ENCODE results near the gene KIF26B. TPM values are rescaled to one million over a fixed set of nuclear protein-coding genes. Genes with fewer than 3 reads are reported as not detected.

Gene KIF26B
- polyA plus RNA-seq, 1 of the 3 experiments (the other 2 are of a cell fraction): 2.6 TPM

DNA sequence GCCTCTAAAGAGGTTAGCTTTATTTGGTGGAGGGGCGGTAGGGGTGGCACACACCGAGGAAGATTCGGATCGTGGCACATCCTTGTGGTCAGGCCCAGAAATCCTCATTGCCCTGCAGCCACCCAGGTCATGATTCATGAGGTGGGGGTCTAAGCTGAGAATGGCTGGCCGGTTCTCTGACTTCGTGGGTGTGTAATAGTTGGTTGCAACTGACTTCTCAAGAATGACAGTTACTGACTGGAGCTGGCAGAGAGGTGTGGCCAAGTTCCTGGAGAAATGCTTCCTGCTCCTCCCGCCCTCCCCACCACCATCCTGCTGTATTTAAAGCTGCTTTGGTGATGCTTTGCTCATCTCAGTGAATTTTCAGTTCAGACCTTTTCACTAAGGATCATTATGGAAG, 198.6 kb downstream of the KIF26B start:
- Histone ChIP-seq H3K9me2 (no peaks in the 10 kb centered on the region), H3K4me3 (ENCODE audit: low read depth in 2 of 2, low read length in 1 of 2) (no peak overlapping the region), H2AFZ (ENCODE audit: low read depth) (no peak overlapping the region), H3K27me3 (ENCODE audit: insufficient read depth) (no peaks in the 10 kb centered on the region), H3K4me1 (ENCODE audit: control insufficient read depth in 1 of 2, insufficient read depth in 2 of 2, low read depth in 1 of 2, low read length in 1 of 2) (peaks cover 0 to 29% of the 10 kb centered on the region in 2 experiments; a peak in 2 of 4 replicates), H3K9ac (no peak overlapping the region), H3K36me3 (replicated peaks in 1 of 2; ENCODE audit: control insufficient read depth in 1 of 2, insufficient read depth in 2 of 2, low read length in 1 of 2) (peaks cover 0 to 3% of the 10 kb centered on the region in 2 experiments), H3F3A (replicated peaks; ENCODE audit: insufficient read depth) (no peaks in the 10 kb centered on the region), H4K20me1 (ENCODE audit: insufficient read depth) (peaks cover 6% of the 10 kb centered on the region; the same call in 1 of the 2 replicates), H3K9me3 (no peaks in the 10 kb centered on the region), H3K27ac (ENCODE audit: low read depth in 2 of 2, low read length in 1 of 2) (no peak overlapping the region), H3K4me2 (no peak overlapping the region), H3K79me2 (ENCODE audit: insufficient read depth) (no peaks in the 10 kb centered on the region)
- CTCF ChIA-PET: interaction anchor here (0.8 kb wide), 1 partner anchor 8 kb away, joined by 3 read pairs; no protein-coding TSS in a partner anchor
- TF ChIP-seq YY1 (IDR thresholded peaks at IDR 0.05; ENCODE audit: low read depth): no peak
- no peak for TF ChIP-seq SMC3 (IDR thresholded peaks at IDR 0.05; ENCODE audit: low read depth, low read length)
- TF ChIP-seq JUND (IDR thresholded peaks at IDR 0.05): no peak
- TF ChIP-seq EP300 (IDR thresholded peaks at IDR 0.05; ENCODE audit: borderline replicate concordance in 1 of 2, low read depth in 1 of 2, low read length in 1 of 2): no peak
- TF ChIP-seq, protein P1, sequence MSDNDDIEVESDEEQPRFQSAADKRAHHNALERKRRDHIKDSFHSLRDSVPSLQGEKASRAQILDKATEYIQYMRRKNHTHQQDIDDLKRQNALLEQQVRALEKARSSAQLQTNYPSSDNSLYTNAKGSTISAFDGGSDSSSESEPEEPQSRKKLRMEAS (IDR thresholded peaks at IDR 0.05; ENCODE audit: low read depth): no peak
- no peak for TF ChIP-seq ELF1 (IDR thresholded peaks at IDR 0.05)
- no peak for TF ChIP-seq MXI1 (IDR thresholded peaks at IDR 0.05; ENCODE audit: low read depth, low read length)
- TF ChIP-seq CHD2 (IDR thresholded peaks at IDR 0.05; ENCODE audit: low read length, partially characterized antibody): no peak
- TF ChIP-seq, protein P2, sequence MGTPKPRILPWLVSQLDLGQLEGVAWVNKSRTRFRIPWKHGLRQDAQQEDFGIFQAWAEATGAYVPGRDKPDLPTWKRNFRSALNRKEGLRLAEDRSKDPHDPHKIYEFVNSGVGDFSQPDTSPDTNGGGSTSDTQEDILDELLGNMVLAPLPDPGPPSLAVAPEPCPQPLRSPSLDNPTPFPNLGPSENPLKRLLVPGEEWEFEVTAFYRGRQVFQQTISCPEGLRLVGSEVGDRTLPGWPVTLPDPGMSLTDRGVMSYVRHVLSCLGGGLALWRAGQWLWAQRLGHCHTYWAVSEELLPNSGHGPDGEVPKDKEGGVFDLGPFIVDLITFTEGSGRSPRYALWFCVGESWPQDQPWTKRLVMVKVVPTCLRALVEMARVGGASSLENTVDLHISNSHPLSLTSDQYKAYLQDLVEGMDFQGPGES (IDR thresholded peaks at IDR 0.05; ENCODE audit: low read depth, low read length): no peak
- TF ChIP-seq, protein P3, sequence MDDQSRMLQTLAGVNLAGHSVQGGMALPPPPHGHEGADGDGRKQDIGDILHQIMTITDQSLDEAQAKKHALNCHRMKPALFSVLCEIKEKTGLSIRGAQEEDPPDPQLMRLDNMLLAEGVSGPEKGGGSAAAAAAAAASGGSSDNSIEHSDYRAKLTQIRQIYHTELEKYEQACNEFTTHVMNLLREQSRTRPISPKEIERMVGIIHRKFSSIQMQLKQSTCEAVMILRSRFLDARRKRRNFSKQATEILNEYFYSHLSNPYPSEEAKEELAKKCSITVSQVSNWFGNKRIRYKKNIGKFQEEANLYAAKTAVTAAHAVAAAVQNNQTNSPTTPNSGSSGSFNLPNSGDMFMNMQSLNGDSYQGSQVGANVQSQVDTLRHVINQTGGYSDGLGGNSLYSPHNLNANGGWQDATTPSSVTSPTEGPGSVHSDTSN (IDR thresholded peaks at IDR 0.05): no peak
- TF ChIP-seq, protein P4, sequence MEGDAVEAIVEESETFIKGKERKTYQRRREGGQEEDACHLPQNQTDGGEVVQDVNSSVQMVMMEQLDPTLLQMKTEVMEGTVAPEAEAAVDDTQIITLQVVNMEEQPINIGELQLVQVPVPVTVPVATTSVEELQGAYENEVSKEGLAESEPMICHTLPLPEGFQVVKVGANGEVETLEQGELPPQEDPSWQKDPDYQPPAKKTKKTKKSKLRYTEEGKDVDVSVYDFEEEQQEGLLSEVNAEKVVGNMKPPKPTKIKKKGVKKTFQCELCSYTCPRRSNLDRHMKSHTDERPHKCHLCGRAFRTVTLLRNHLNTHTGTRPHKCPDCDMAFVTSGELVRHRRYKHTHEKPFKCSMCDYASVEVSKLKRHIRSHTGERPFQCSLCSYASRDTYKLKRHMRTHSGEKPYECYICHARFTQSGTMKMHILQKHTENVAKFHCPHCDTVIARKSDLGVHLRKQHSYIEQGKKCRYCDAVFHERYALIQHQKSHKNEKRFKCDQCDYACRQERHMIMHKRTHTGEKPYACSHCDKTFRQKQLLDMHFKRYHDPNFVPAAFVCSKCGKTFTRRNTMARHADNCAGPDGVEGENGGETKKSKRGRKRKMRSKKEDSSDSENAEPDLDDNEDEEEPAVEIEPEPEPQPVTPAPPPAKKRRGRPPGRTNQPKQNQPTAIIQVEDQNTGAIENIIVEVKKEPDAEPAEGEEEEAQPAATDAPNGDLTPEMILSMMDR (IDR thresholded peaks at IDR 0.05): no peak
- TF ChIP-seq POLR2AphosphoS5 (IDR thresholded peaks at IDR 0.05; ENCODE audit: low read depth, low read length): no peak
- TF ChIP-seq, protein P5, sequence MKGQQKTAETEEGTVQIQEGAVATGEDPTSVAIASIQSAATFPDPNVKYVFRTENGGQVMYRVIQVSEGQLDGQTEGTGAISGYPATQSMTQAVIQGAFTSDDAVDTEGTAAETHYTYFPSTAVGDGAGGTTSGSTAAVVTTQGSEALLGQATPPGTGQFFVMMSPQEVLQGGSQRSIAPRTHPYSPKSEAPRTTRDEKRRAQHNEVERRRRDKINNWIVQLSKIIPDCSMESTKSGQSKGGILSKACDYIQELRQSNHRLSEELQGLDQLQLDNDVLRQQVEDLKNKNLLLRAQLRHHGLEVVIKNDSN (IDR thresholded peaks at IDR 0.05; ENCODE audit: borderline replicate concordance, low read depth): no peak
- no peak for TF ChIP-seq RAD21 (IDR thresholded peaks at IDR 0.05; ENCODE audit: low read length)
- no peak for TF ChIP-seq TEAD4 (IDR thresholded peaks at IDR 0.05; ENCODE audit: borderline replicate concordance, insufficient read depth)
- TF ChIP-seq, protein P6, sequence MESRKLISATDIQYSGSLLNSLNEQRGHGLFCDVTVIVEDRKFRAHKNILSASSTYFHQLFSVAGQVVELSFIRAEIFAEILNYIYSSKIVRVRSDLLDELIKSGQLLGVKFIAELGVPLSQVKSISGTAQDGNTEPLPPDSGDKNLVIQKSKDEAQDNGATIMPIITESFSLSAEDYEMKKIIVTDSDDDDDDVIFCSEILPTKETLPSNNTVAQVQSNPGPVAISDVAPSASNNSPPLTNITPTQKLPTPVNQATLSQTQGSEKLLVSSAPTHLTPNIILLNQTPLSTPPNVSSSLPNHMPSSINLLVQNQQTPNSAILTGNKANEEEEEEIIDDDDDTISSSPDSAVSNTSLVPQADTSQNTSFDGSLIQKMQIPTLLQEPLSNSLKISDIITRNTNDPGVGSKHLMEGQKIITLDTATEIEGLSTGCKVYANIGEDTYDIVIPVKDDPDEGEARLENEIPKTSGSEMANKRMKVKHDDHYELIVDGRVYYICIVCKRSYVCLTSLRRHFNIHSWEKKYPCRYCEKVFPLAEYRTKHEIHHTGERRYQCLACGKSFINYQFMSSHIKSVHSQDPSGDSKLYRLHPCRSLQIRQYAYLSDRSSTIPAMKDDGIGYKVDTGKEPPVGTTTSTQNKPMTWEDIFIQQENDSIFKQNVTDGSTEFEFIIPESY (IDR thresholded peaks at IDR 0.05; ENCODE audit: borderline replicate concordance, low read depth): no peak
- no peak for TF ChIP-seq NRF1 (IDR thresholded peaks at IDR 0.05; ENCODE audit: low read depth, low read length)
- TF ChIP-seq RCOR1 (IDR thresholded peaks at IDR 0.05; ENCODE audit: low read length): no peak
- 77% methylated on average over 7 of the region's 7 CpGs for WGBS (ENCODE audit: low lambda C conversion rate)
- POLR2A ChIA-PET: no interaction called here
- DNase-seq: no peak

Data from SK-N-SH (cell line).